ENCODE measurements around the gene AKAP11. TPM values are rescaled to one million over a fixed set of nuclear protein-coding genes. Genes with fewer than 3 reads are reported as not detected.

Gene AKAP11
- total and polyA plus RNA-seq, 2 experiments from 2014 or later = 4.3 to 21.6 TPM

- no peak for TF ChIP-seq ZNF462 (CRISPR knock-in tag; IDR thresholded peaks at IDR 0.05)
Measured at GRCh38 chr13:42274386-42275097, 2.6 kb downstream of the AKAP11 start (continued).

- Histone ChIP-seq H2AFZ (no peak overlapping the region), H3K4me2 (no peak overlapping the region), H3K27me3 (ENCODE audit: insufficient read depth) (no peaks in the 10 kb centered on the region), H3K4me3 (no peak overlapping the region), H3K27ac (ENCODE audit: low read depth) (no peak overlapping the region), H3F3A (replicated peaks; ENCODE audit: low read depth) (peaks cover 5% of the 10 kb centered on the region; the same call in 1 of the 2 replicates), H3K9me2 (ENCODE audit: insufficient read depth) (no peaks in the 10 kb centered on the region), H4K20me1 (replicated peaks; ENCODE audit: insufficient read depth) (no peaks in the 10 kb centered on the region), H3K36me3 (ENCODE audit: insufficient read depth) (no peaks in the 10 kb centered on the region), H3K4me1 (ENCODE audit: insufficient read depth) (peaks cover 38% of the 10 kb centered on the region), H3K79me2 (replicated peaks; ENCODE audit: insufficient read depth) (peaks cover 78% of the 10 kb centered on the region)
- peaks cover 18% of the 10 kb centered on the region for H3K9me3 Mint-ChIP-seq
- peaks cover 50% of the 10 kb centered on the region for H3K4me1 Mint-ChIP-seq
- H3K36me3 Mint-ChIP-seq (ENCODE audit: low read depth) = peaks cover 14% of the 10 kb centered on the region
- DNase-seq (ENCODE audit: low spot score) = no peak
- ATAC-seq = no peak
- peak overlapping the region; percentile 81 for H3K27ac Mint-ChIP-seq
- H3K27me3 Mint-ChIP-seq (ENCODE audit: insufficient read depth, low read depth, poor library complexity) = peaks cover 12% of the 10 kb centered on the region
- H3K4me3 Mint-ChIP-seq = no peak overlapping the region
- TF ChIP-seq EZH2 (IDR thresholded peaks at IDR 0.05; ENCODE audit: low read depth, unreplicated experiment) (no peak), ZNF114 (CRISPR knock-in tag; IDR thresholded peaks at IDR 0.05) (no peak), CTCF (conservative IDR thresholded peaks at IDR 0.05; ENCODE audit: low read depth in 2 of 2) (no peak), NANOG (IDR thresholded peaks at IDR 0.05; ENCODE audit: borderline replicate concordance) (no peak), ZNF462 (CRISPR knock-in tag; IDR thresholded peaks at IDR 0.05) (no peak), POLR2AphosphoS5 (IDR thresholded peaks at IDR 0.05; ENCODE audit: low read depth) (no peak), STAT1 (IDR thresholded peaks at IDR 0.05; ENCODE audit: unreplicated experiment) (no peak)
Measured at GRCh38 chr13:42275098-42275471, 3.1 kb downstream of the AKAP11 start.
